HepG2 (cell line): ENCODE data around the gene DUS2. TPM values are rescaled to one million over a fixed set of nuclear protein-coding genes. Genes with fewer than 3 reads are reported as not detected.

Experiments
- CREM ChIP-seq, 2 experiments: sonication (generic) in 1 of 2; formaldehyde crosslinking in 1 of 2; IDR thresholded peaks; 2 replicates each; pipeline versions ENCODE4 v1.4.0 to v1.6.1; 2016 to 2020; ENCODE audit warnings: antibody characterized with exemption in 1 of 2, mild to moderate bottlenecking in 1 of 2, missing genetic modification reagents in 1 of 2
- EP300 ChIP-seq, 3 experiments: sonication (generic) in 1 of 3; formaldehyde crosslinking in 1 of 3; IDR thresholded peaks; 2 replicates each; pipeline versions ENCODE4 v1.5.1 to v1.6.1; 2011 to 2020; ENCODE audit warnings: low read depth in 2 of 3, low read length in 2 of 3, borderline replicate concordance in 1 of 3, improper control_type of control experiment in 1 of 3, mild to moderate bottlenecking in 1 of 3, missing genetic modification reagents in 1 of 3, moderate library complexity in 1 of 3
- KAT8 ChIP-seq: IDR thresholded peaks from 2 replicates; pipeline ENCODE4 v1.6.1; 2016; ENCODE audit warnings: missing genetic modification reagents, missing compliant biosample characterization
- MYNN ChIP-seq: sonication (generic); formaldehyde crosslinking; IDR thresholded peaks from 2 replicates; pipeline ENCODE4 v1.4.0; 2020; ENCODE audit warnings: mild to moderate bottlenecking, low read depth, missing genetic modification reagents
- POLR2AphosphoS2 ChIP-seq: IDR thresholded peaks from 2 replicates; pipeline ENCODE4 v1.6.1; 2011; ENCODE audit warnings: low read depth, low read length, improper control_type of control experiment
- POLR2G ChIP-seq: fragments of 200-400 bp; formaldehyde crosslinking; IDR thresholded peaks from 2 replicates; pipeline ENCODE4 v1.6.1; 2018; ENCODE audit warnings: mild to moderate bottlenecking, low read depth, low read length, moderate library complexity
- RARA ChIP-seq: IDR thresholded peaks from 2 replicates; pipeline ENCODE4 v1.6.1; 2016; ENCODE audit warnings: missing genetic modification reagents, missing compliant biosample characterization
- SOX13 ChIP-seq, 3 experiments: fragments of 450-650 bp in 1 of 3; sonication (generic) in 1 of 3; formaldehyde crosslinking in 1 of 3; IDR thresholded peaks in 2 of 3; conservative IDR thresholded peaks in 1 of 3; 2 replicates each; pipeline versions ENCODE4 v1.5.0 to v1.6.1; 2016 to 2020; ENCODE audit warnings: antibody characterized with exemption in 1 of 3, mild to moderate bottlenecking in 1 of 3, missing compliant biosample characterization in 1 of 3, missing genetic modification reagents in 1 of 3, moderate library complexity in 1 of 3
- SRF ChIP-seq: IDR thresholded peaks from 2 replicates; pipeline ENCODE4 v1.6.1; 2011; ENCODE audit warnings: mild to moderate bottlenecking, low read depth, low read length, moderate library complexity
- U2AF1 ChIP-seq: fragments of 200-400 bp; formaldehyde crosslinking; optimal IDR thresholded peaks from 2 replicates; pipeline ENCODE3; 2017; ENCODE audit warnings: mild to moderate bottlenecking, low read depth, low read length
- YEATS4 ChIP-seq: sonication (generic); formaldehyde crosslinking; IDR thresholded peaks from 2 replicates; pipeline ENCODE4 v1.4.0; 2020; ENCODE audit warnings: missing genetic modification reagents, borderline replicate concordance
- ZBTB8A ChIP-seq: sonication (generic); formaldehyde crosslinking; IDR thresholded peaks from 2 replicates; pipeline ENCODE4 v1.4.0; 2020; ENCODE audit warnings: mild to moderate bottlenecking, low read depth, missing genetic modification reagents, borderline replicate concordance
- ZEB1 ChIP-seq: IDR thresholded peaks from 2 replicates; pipeline ENCODE4 v1.6.1; 2012; ENCODE audit warnings: mild to moderate bottlenecking, low read depth, inconsistent platforms; ENCODE audit not compliant: insufficient replicate concordance
- ZNF136 ChIP-seq: sonication (generic); formaldehyde crosslinking; IDR thresholded peaks from 2 replicates; pipeline ENCODE4 v1.8.1; 2022; ENCODE audit warnings: low read depth, mild to moderate bottlenecking, moderate library complexity, missing genetic modification reagents
- ZNF562 ChIP-seq: sonication (generic); formaldehyde crosslinking; IDR thresholded peaks from 2 replicates; pipeline ENCODE4 v1.8.0; 2022; ENCODE audit warnings: missing genetic modification reagents, borderline replicate concordance
- ZNF816 ChIP-seq: sonication (generic); formaldehyde crosslinking; IDR thresholded peaks from 2 replicates; pipeline ENCODE4 v1.8.0; 2022; ENCODE audit warnings: missing genetic modification reagents, mild to moderate bottlenecking, borderline replicate concordance
- polyA plus RNA-seq, 8 experiments: library from polyadenylated mRNA; depleted of rRNA in 3 of 8; stranded (reverse) in 7 of 8; unstranded in 1 of 8; fragments of >200 nt; fragmentation: Illumina TruSeq in 4 of 8; extraction: Trizol in 4 of 8; gene quantifications; 2 replicates each; pipeline versions ENCODE4 v1.2.1 to v1.2.3, GENCODE V29; 2011 to 2016; ENCODE audit warnings: low read depth in 4 of 8, missing spikeins in 1 of 8, mixed read lengths in 1 of 8; ENCODE audit not compliant: insufficient read depth in 1 of 8
- total RNA-seq, 5 experiments: library from RNA; depleted of rRNA; stranded (reverse); fragments of >200 nt; fragmentation: Illumina TruSeq; extraction: Trizol; gene quantifications; 2 replicates each; pipeline ENCODE4 v1.2.3, GENCODE V29; 2016; ENCODE audit warnings: low read depth in 1 of 5
- TF ChIP-seq, protein P1 (sequence below): sonication (generic); formaldehyde crosslinking; IDR thresholded peaks from 2 replicates; pipeline ENCODE4 v1.4.0; 2020; ENCODE audit warnings: missing genetic modification reagents
- TF ChIP-seq, protein P2 (sequence below): sonication (generic); formaldehyde crosslinking; IDR thresholded peaks from 2 replicates; pipeline ENCODE4 v1.5.0; 2020; ENCODE audit warnings: mild to moderate bottlenecking, missing genetic modification reagents
- TF ChIP-seq, protein P3 (sequence below): sonication (generic); formaldehyde crosslinking; IDR thresholded peaks from 2 replicates; pipeline ENCODE4 v1.4.0; 2020; ENCODE audit warnings: missing genetic modification reagents

DUS2 gene
- total and polyA plus RNA-seq, 2 of the 13 experiments (the other 11 are each of a cell fraction or from before 2014, with no cell fraction given): 17.8 to 25.1 TPM

DNA sequence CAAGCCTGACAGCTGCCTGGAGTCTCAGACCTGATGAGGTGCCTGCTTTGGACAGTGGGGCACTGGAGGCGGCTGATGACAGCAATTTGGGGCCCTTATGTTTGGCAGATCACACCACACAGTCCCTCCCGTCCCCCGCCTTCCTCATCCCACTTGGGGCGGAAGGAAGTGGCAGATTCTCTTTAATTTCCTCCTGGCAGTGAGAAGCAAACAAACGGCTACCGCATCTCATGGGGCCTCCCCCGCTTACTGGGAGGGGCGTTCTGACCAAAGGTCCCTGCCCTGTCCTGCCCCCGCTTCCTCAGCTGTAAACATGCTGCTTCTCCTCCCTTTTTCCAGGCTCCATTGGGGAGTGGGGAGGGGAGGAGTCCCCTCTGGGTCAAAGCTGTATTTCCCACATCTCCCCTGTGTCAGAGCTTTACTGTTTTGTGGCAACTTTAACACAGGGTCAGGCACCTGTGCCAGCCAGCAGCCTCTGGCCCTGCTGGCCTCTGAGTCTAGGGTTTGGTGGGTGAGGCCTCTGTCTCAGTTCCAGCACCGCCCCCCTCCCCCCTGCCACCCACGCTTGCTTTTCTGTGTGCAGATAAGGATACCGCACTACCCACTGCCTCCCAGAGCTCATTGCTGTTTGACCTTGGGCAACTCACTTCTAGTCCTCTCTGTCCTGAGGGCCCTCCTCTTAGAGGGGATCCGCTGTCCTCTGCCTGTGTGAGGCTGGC is 56.7 kb downstream of the DUS2 start (continued):
- TF ChIP-seq U2AF1: peak; percentile 83
- TF ChIP-seq EP300 (IDR thresholded peaks at IDR 0.05; ENCODE audit: low read depth in 2 of 2, low read length in 2 of 2): peak in 1 of 2 experiments; percentile 92; a peak in 2 of 4 replicates
- TF ChIP-seq EP300 (CRISPR knock-in tag; IDR thresholded peaks at IDR 0.05; ENCODE audit: borderline replicate concordance): peak; percentile 88
- TF ChIP-seq MYNN: peak; percentile 89; the same call in 1 of the 2 replicates
- TF ChIP-seq ZEB1: no peak
- TF ChIP-seq RARA (CRISPR knock-in tag): peak; percentile 89
- TF ChIP-seq CREM (IDR thresholded peaks at IDR 0.05): peak; percentile 83
- TF ChIP-seq CREM (CRISPR knock-in tag; IDR thresholded peaks at IDR 0.05): no peak
- TF ChIP-seq, protein P1, sequence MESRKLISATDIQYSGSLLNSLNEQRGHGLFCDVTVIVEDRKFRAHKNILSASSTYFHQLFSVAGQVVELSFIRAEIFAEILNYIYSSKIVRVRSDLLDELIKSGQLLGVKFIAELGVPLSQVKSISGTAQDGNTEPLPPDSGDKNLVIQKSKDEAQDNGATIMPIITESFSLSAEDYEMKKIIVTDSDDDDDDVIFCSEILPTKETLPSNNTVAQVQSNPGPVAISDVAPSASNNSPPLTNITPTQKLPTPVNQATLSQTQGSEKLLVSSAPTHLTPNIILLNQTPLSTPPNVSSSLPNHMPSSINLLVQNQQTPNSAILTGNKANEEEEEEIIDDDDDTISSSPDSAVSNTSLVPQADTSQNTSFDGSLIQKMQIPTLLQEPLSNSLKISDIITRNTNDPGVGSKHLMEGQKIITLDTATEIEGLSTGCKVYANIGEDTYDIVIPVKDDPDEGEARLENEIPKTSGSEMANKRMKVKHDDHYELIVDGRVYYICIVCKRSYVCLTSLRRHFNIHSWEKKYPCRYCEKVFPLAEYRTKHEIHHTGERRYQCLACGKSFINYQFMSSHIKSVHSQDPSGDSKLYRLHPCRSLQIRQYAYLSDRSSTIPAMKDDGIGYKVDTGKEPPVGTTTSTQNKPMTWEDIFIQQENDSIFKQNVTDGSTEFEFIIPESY (CRISPR knock-in tag): peak; percentile 76
- TF ChIP-seq SRF: peak; percentile 14; the same call in 1 of the 2 replicates
- TF ChIP-seq SOX13 (IDR thresholded peaks at IDR 0.05): peak; percentile 71; the same call in 1 of the 2 replicates
- TF ChIP-seq SOX13 (CRISPR knock-in tag; conservative IDR thresholded peaks at IDR 0.05 in 1 of 2, IDR thresholded peaks at IDR 0.05 in 1 of 2): peak in 1 of 2 experiments; percentile 82; a peak in 2 of 4 replicates
- TF ChIP-seq, protein P2, sequence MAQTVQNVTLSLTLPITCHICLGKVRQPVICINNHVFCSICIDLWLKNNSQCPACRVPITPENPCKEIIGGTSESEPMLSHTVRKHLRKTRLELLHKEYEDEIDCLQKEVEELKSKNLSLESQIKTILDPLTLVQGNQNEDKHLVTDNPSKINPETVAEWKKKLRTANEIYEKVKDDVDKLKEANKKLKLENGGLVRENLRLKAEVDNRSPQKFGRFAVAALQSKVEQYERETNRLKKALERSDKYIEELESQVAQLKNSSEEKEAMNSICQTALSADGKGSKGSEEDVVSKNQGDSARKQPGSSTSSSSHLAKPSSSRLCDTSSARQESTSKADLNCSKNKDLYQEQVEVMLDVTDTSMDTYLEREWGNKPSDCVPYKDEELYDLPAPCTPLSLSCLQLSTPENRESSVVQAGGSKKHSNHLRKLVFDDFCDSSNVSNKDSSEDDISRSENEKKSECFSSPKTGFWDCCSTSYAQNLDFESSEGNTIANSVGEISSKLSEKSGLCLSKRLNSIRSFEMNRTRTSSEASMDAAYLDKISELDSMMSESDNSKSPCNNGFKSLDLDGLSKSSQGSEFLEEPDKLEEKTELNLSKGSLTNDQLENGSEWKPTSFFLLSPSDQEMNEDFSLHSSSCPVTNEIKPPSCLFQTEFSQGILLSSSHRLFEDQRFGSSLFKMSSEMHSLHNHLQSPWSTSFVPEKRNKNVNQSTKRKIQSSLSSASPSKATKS (CRISPR knock-in tag): no peak; the same call in 1 of the 2 replicates
- TF ChIP-seq POLR2AphosphoS2: peak; percentile 56; the same call in 1 of the 2 replicates
- TF ChIP-seq ZNF136 (CRISPR knock-in tag): peak; percentile 69; the same call in 1 of the 2 replicates
- TF ChIP-seq ZNF816 (CRISPR knock-in tag): peak; percentile 72
- TF ChIP-seq ZNF562 (CRISPR knock-in tag): no peak
- TF ChIP-seq, protein P3, sequence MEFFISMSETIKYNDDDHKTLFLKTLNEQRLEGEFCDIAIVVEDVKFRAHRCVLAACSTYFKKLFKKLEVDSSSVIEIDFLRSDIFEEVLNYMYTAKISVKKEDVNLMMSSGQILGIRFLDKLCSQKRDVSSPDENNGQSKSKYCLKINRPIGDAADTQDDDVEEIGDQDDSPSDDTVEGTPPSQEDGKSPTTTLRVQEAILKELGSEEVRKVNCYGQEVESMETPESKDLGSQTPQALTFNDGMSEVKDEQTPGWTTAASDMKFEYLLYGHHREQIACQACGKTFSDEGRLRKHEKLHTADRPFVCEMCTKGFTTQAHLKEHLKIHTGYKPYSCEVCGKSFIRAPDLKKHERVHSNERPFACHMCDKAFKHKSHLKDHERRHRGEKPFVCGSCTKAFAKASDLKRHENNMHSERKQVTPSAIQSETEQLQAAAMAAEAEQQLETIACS: no peak
- TF ChIP-seq YEATS4 (CRISPR knock-in tag): peak; percentile 97
- peak; percentile 92 for TF ChIP-seq KAT8 (CRISPR knock-in tag)
- TF ChIP-seq POLR2G: peak; percentile 96
- TF ChIP-seq ZBTB8A (CRISPR knock-in tag): 0 out of 2 replicates have a peak, but pooled peaks have one; percentile 44
